ENCODE results near the gene THTPA. TPM values are rescaled to one million over a fixed set of nuclear protein-coding genes. Genes with fewer than 3 reads are reported as not detected.

THTPA gene
- total and polyA plus RNA-seq, 2 of the 13 experiments (the other 11 are each of a cell fraction or from before 2014, with no cell fraction given) = 7.4 to 8.7 TPM

- no peak for TF ChIP-seq THAP8 (CRISPR knock-in tag; IDR thresholded peaks at IDR 0.05; ENCODE audit: borderline replicate concordance)
- no peak for TF ChIP-seq ZNF33B (CRISPR knock-in tag; IDR thresholded peaks at IDR 0.05)
- no peak for TF ChIP-seq SNAPC5 (CRISPR knock-in tag; IDR thresholded peaks at IDR 0.05; ENCODE audit: borderline replicate concordance)
- no peak for TF ChIP-seq RARG (CRISPR knock-in tag; IDR thresholded peaks at IDR 0.05; ENCODE audit: low read depth)
- TF ChIP-seq ZFYVE20 (CRISPR knock-in tag; IDR thresholded peaks at IDR 0.05; ENCODE audit: borderline replicate concordance, low read depth) = peak; percentile 21; the same call in 1 of the 2 replicates
- no peak for TF ChIP-seq MED1 (CRISPR knock-in tag; IDR thresholded peaks at IDR 0.05)
- TF ChIP-seq ZNF616 (CRISPR knock-in tag; IDR thresholded peaks at IDR 0.05; ENCODE audit: low read depth) = 0 out of 2 replicates have a peak, but pooled peaks have one; percentile 8
- TF ChIP-seq NCOA2 (CRISPR knock-in tag; IDR thresholded peaks at IDR 0.05) = no peak
- TF ChIP-seq ZNF44 (CRISPR knock-in tag; IDR thresholded peaks at IDR 0.05) = no peak
- no peak for TF ChIP-seq TBL1XR1 (IDR thresholded peaks at IDR 0.05; ENCODE audit: borderline replicate concordance, low read length, partially characterized antibody)
- TF ChIP-seq ZNF576 (CRISPR knock-in tag; IDR thresholded peaks at IDR 0.05) = no peak
- no peak for TF ChIP-seq U2AF2 (IDR thresholded peaks at IDR 0.05; ENCODE audit: low read depth, low read length)
- TF ChIP-seq BRCA1 (CRISPR knock-in tag; IDR thresholded peaks at IDR 0.05) = no peak
- TF ChIP-seq ZNF496 (CRISPR knock-in tag; IDR thresholded peaks at IDR 0.05; ENCODE audit: insufficient replicate concordance) = no peak
- no peak for TF ChIP-seq ZNF792 (CRISPR knock-in tag; IDR thresholded peaks at IDR 0.05)
- no peak for TF ChIP-seq ZNF280B (CRISPR knock-in tag; IDR thresholded peaks at IDR 0.05; ENCODE audit: borderline replicate concordance)
- no peak for TF ChIP-seq SRY (CRISPR knock-in tag; IDR thresholded peaks at IDR 0.05)
- no peak for TF ChIP-seq ARHGAP35 (CRISPR knock-in tag; IDR thresholded peaks at IDR 0.05; ENCODE audit: borderline replicate concordance)
- TF ChIP-seq TEAD3 (CRISPR knock-in tag; optimal IDR thresholded peaks at IDR 0.05; ENCODE audit: borderline replicate concordance) = peak; percentile 28
- no peak for TF ChIP-seq KDM6A (CRISPR knock-in tag; IDR thresholded peaks at IDR 0.05; ENCODE audit: low read depth)
- TF ChIP-seq CEBPG (CRISPR knock-in tag; IDR thresholded peaks at IDR 0.05) = no peak
- no peak for TF ChIP-seq ZNF274 (CRISPR knock-in tag; IDR thresholded peaks at IDR 0.05)
- no peak for TF ChIP-seq CBX2 (IDR thresholded peaks at IDR 0.05; ENCODE audit: low read depth, low read length)
- no peak for TF ChIP-seq CBX2 (CRISPR knock-in tag; IDR thresholded peaks at IDR 0.05; ENCODE audit: low read depth)
- no peak for TF ChIP-seq RFX1 (IDR thresholded peaks at IDR 0.05)
- 0 out of 2 replicates have a peak, but pooled peaks have one; percentile 4 for TF ChIP-seq ZNF740 (CRISPR knock-in tag; IDR thresholded peaks at IDR 0.05)
- no peak for TF ChIP-seq EED (CRISPR knock-in tag; IDR thresholded peaks at IDR 0.05)
- no peak for TF ChIP-seq HOXD1 (CRISPR knock-in tag; IDR thresholded peaks at IDR 0.05)
- no peak for TF ChIP-seq PCBP2 (optimal IDR thresholded peaks at IDR 0.05; ENCODE audit: low read depth, low read length, poor library complexity, severe bottlenecking)
- TF ChIP-seq ZNF615 (CRISPR knock-in tag; IDR thresholded peaks at IDR 0.05; ENCODE audit: borderline replicate concordance) = no peak
- TF ChIP-seq ZNF788 (CRISPR knock-in tag; IDR thresholded peaks at IDR 0.05; ENCODE audit: borderline replicate concordance) = no peak
- TF ChIP-seq ZNF296 (CRISPR knock-in tag; conservative IDR thresholded peaks at IDR 0.05) = no peak; the same call in 1 of the 2 replicates
- no peak for TF ChIP-seq SPEN (CRISPR knock-in tag; IDR thresholded peaks at IDR 0.05; ENCODE audit: low read depth)
Observed at GRCh38 chr14:23580948-23581281, 24.8 kb downstream of the THTPA start (continued).

All from HepG2 (cell line).